NCI-H446 treated with DMSO at 0.1 percent for 48 hours (cell line): ENCODE results near the gene CLN6.
A peak's percentile ranks its signal among the peaks of the same experiment; 100 is the strongest.
"Not testable (repeated sequence)": the region's sequence is repeated elsewhere in the genome, so short reads cannot be mapped to it uniquely, and the experiment has no call there.

Experiments
- DNase-seq: peaks from one replicate; lab custom pipeline; 2025; lab: John Stamatoyannopoulos, UW

Gene CLN6

GRCh38 chr15:68256675-68257450 is 27.3 kb upstream of the CLN6 start:
- no peak for DNase-seq

- peak; percentile 59 for DNase-seq
Measured at GRCh38 chr15:68252925-68253534, 23.5 kb upstream of the CLN6 start.

GRCh38 chr15:68249058-68249713 is 19.7 kb upstream of the CLN6 start:
- no peak for DNase-seq

- no peak for DNase-seq
Measured at GRCh38 chr15:68244235-68244634, 14.7 kb upstream of the CLN6 start.

GRCh38 chr15:68241088-68241935 is 11.8 kb upstream of the CLN6 start:
- DNase-seq = no peak

- DNase-seq = no peak
Measured at GRCh38 chr15:68239025-68239424, 9.5 kb upstream of the CLN6 start.

- no peak for DNase-seq
Measured at GRCh38 chr15:68235022-68235421, 5.5 kb upstream of the CLN6 start.

GRCh38 chr15:68234520-68234919 is 5.0 kb upstream of the CLN6 start:
- not testable (repeated sequence) for DNase-seq

- no peak for DNase-seq
Measured at GRCh38 chr15:68234060-68234459, 4.5 kb upstream of the CLN6 start.

- DNase-seq = no peak
Measured at GRCh38 chr15:68232937-68233336, 3.4 kb upstream of the CLN6 start.

GRCh38 chr15:68232449-68232848 is 2.9 kb upstream of the CLN6 start:
- DNase-seq = no peak

GRCh38 chr15:68231102-68231818 is 1.7 kb upstream of the CLN6 start:
- no peak for DNase-seq

GRCh38 chr15:68230157-68231100 is 901 bp upstream of the CLN6 start:
- peak; percentile 6 for DNase-seq

- no peak for DNase-seq
Measured at GRCh38 chr15:68228971-68229385, 550 bp downstream of the CLN6 start.

- no peak for DNase-seq
Measured at GRCh38 chr15:68228143-68228970, 1.2 kb downstream of the CLN6 start.

GRCh38 chr15:68227643-68228142 is 1.8 kb downstream of the CLN6 start:
- DNase-seq = peak; percentile 12

GRCh38 chr15:68225442-68225841 is 4.1 kb downstream of the CLN6 start:
- not testable (repeated sequence) for DNase-seq

- DNase-seq = no peak
Measured at GRCh38 chr15:68224546-68225250, 4.8 kb downstream of the CLN6 start.

- DNase-seq = no peak
Measured at GRCh38 chr15:68224108-68224507, 5.4 kb downstream of the CLN6 start.
